CD14-positive monocyte (primary cell): ENCODE results near the gene UGT1A6. TPM values are rescaled to one million over a fixed set of nuclear protein-coding genes. Genes with fewer than 3 reads are reported as not detected.

Source experiments
- DNase-seq, 3 donors: peaks; one replicate each; pipeline ENCODE4 v3.0.0-alpha.2; 2011 to 2022
- H2AFZ ChIP-seq: 2 replicates; pipeline ENCODE4 v1.6.0; 2012; ENCODE audit warnings: mild to moderate bottlenecking, low read depth, low read length, inconsistent platforms; ENCODE audit not compliant: insufficient read depth, poor library complexity, severe bottlenecking
- H3K27ac ChIP-seq, 2 donors: 1 replicate in 1 of 2; 2 replicates in 1 of 2; pipeline ENCODE4 v1.5.1; 2012 to 2013; ENCODE audit warnings: low read length in 2 of 2, control low read depth in 1 of 2, inconsistent platforms in 1 of 2, low read depth in 1 of 2, mild to moderate bottlenecking in 1 of 2
- H3K27me3 ChIP-seq, 2 donors: one replicate each; pipeline versions ENCODE4 v1.6.0 to v1.6.1; 2011 to 2013; ENCODE audit warnings: low read length in 2 of 2; ENCODE audit not compliant: control insufficient read depth in 2 of 2, insufficient read depth in 2 of 2
- H3K36me3 ChIP-seq, 2 donors: replicated peaks in 1 of 2; 1 replicate in 1 of 2; 2 replicates in 1 of 2; pipeline versions ENCODE4 v1.5.1 to v1.6.1; 2012 to 2013; ENCODE audit warnings: low read length in 2 of 2, control low read depth in 1 of 2, inconsistent platforms in 1 of 2, mild to moderate bottlenecking in 1 of 2; ENCODE audit not compliant: insufficient read depth in 2 of 2, control insufficient read depth in 1 of 2
- H3K4me1 ChIP-seq, 2 donors: 1 replicate in 1 of 2; 2 replicates in 1 of 2; pipeline versions ENCODE4 v1.5.1 to v1.6.1; 2012 to 2013; ENCODE audit warnings: low read length in 2 of 2, control low read depth in 1 of 2, inconsistent platforms in 1 of 2, mild to moderate bottlenecking in 1 of 2, moderate library complexity in 1 of 2; ENCODE audit not compliant: insufficient read depth in 2 of 2, control insufficient read depth in 1 of 2
- H3K4me2 ChIP-seq: replicated peaks from 2 replicates; pipeline ENCODE3; 2012; ENCODE audit warnings: low read length, moderate library complexity, mild to moderate bottlenecking; ENCODE audit not compliant: poor library complexity, severe bottlenecking; ENCODE audit errors: extremely low read depth
- H3K4me3 ChIP-seq, 3 experiments: fragments of 200-600 bp in 1 of 3; sonication (generic) in 1 of 3; replicated peaks in 1 of 3; 1 replicate in 2 of 3; 2 replicates in 1 of 3; pipeline ENCODE4 v1.5.1; 2011 to 2013; ENCODE audit warnings: low read length in 3 of 3, mild to moderate bottlenecking in 3 of 3, control low read depth in 2 of 3, low read depth in 2 of 3, inconsistent platforms in 1 of 3, moderate library complexity in 1 of 3
- H3K79me2 ChIP-seq: 2 replicates; pipeline ENCODE4 v1.6.0; 2012; ENCODE audit warnings: mild to moderate bottlenecking, control low read depth, inconsistent platforms, low read length, moderate library complexity; ENCODE audit not compliant: insufficient read depth
- H3K9ac ChIP-seq: 2 replicates; pipeline ENCODE4 v1.6.0; 2017; ENCODE audit warnings: low read length, mild to moderate bottlenecking; ENCODE audit not compliant: insufficient read depth, poor library complexity, severe bottlenecking
- H3K9me3 ChIP-seq, 2 donors: replicated peaks in 1 of 2; 1 replicate in 1 of 2; 2 replicates in 1 of 2; pipeline versions ENCODE4 v1.5.1 to v1.6.1; 2012 to 2013; ENCODE audit warnings: low read length in 2 of 2, control low read depth in 1 of 2; ENCODE audit not compliant: control insufficient read depth in 1 of 2, insufficient read depth in 1 of 2
- H4K20me1 ChIP-seq: 2 replicates; pipeline ENCODE4 v1.6.0; 2012; ENCODE audit warnings: mild to moderate bottlenecking, low read length, control low read depth, moderate library complexity; ENCODE audit not compliant: insufficient read depth
- H3K27ac Mint-ChIP-seq, 7 donors: one replicate each; pipeline ENCODE4 v1.8.0; 2020; ENCODE audit warnings: mild to moderate bottlenecking in 7 of 7, mixed read lengths in 7 of 7, moderate library complexity in 6 of 7, inconsistent platforms in 2 of 7
- H3K27me3 Mint-ChIP-seq, 3 donors: one replicate each; pipeline ENCODE4 v1.8.0; 2021 to 2022; ENCODE audit warnings: low read depth in 3 of 3, mild to moderate bottlenecking in 3 of 3, mixed read lengths in 3 of 3, moderate library complexity in 3 of 3, inconsistent platforms in 1 of 3
- H3K36me3 Mint-ChIP-seq, 2 donors: one replicate each; pipeline ENCODE4 v1.8.0; 2020; ENCODE audit warnings: mixed read lengths in 2 of 2, inconsistent platforms in 1 of 2, mild to moderate bottlenecking in 1 of 2
- H3K4me1 Mint-ChIP-seq: one replicate; pipeline ENCODE4 v1.8.0; 2020; ENCODE audit warnings: mild to moderate bottlenecking, mixed read lengths
- H3K4me3 Mint-ChIP-seq, 2 donors: one replicate each; pipeline ENCODE4 v1.8.0; 2020; ENCODE audit warnings: mild to moderate bottlenecking in 2 of 2, mixed read lengths in 2 of 2, moderate library complexity in 1 of 2
- H3K9me3 Mint-ChIP-seq, 7 donors: one replicate each; pipeline ENCODE4 v1.8.0; 2020 to 2022; ENCODE audit warnings: mixed read lengths in 7 of 7, mild to moderate bottlenecking in 6 of 7, moderate library complexity in 6 of 7, inconsistent platforms in 2 of 7
- WGBS: methylation state at CpG from one replicate; pipeline ENCODE4 v1.1.5; 2013; ENCODE audit warnings: missing lambda C conversion rate; ENCODE audit not compliant: insufficient coverage; 5-methylcytosine and 5-hydroxymethylcytosine counted together
- intact Hi-C, 2 donors: fragments of 100-400 bp; cut with micrococcal nuclease; formaldehyde crosslinking; loops; one replicate each; pipeline versions ENCODE4 v1.15.0 to v1.15.1; 2023
- polyA plus RNA-seq, 3 donors: library from polyadenylated mRNA; depleted of rRNA in 1 of 3; unstranded in 2 of 3; stranded (reverse) in 1 of 3; fragments of 300-500 nt in 2 of 3; fragments of >200 nt in 1 of 3; fragmentation: Illumina TruSeq in 2 of 3; gene quantifications; 1 replicate in 2 of 3; 2 replicates in 1 of 3; pipeline ENCODE4 v1.2.3, GENCODE V29; 2012 to 2021
- TF ChIP-seq, protein P1 (sequence below): fragments of 200-600 bp; IDR thresholded peaks from one replicate; pipeline ENCODE4 v1.8.0; 2022; ENCODE audit warnings: antibody characterized with exemption, mild to moderate bottlenecking

The UGT1A6 gene
- polyA plus RNA-seq, 3 donors: not detected

DNA sequence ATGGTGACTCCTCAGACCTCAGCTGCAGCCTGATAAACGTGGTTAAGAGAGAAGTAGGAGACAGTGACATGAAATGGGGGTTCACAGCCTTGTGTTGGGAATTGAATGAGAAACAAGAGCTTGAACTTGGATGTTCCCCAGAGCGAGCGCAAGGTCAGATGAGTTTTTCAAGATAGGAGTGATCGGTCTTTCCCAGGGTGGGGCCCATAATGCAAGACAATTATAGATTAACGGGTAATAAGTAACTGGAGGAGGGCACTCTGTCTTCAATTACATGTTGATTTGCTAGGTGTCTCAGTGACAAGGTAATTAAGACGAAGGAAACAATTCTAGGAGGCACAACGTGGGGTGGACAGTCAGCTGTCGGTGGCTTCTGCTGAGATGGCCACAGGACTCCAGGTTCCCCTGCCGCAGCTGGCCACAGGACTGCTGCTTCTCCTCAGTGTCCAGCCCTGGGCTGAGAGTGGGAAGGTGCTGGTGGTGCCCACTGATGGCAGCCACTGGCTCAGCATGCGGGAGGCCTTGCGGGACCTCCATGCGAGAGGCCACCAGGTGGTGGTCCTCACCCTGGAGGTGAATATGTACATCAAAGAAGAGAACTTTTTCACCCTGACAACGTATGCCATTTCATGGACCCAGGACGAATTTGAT lies 20.0 kb downstream of the UGT1A6 start, which contains the start of gene UGT1A5:
TSS of gene UGT1A5 (plus strand) at position 297 of the 651 bp plus-strand sequence. CDS start at position 382, 85 bp downstream.
- Mint-ChIP-seq H3K9me3 (peaks cover 0 to 2% (median 0%) of the 10 kb centered on the region in 7 donors), H3K27ac (no peak within 1 kb of the TSS), H3K27me3 (peaks cover 2 to 8% (median 8%) of the 10 kb centered on the region in 3 donors), H3K4me1 (no peaks in the 10 kb centered on the region), H3K4me3 (no peak within 1 kb of the TSS), H3K36me3 (no peaks in the 10 kb centered on the region)
- Histone ChIP-seq H3K4me3 (no peak within 1 kb of the TSS), H2AFZ (no peak within 1 kb of the TSS), H4K20me1 (no peaks in the 10 kb centered on the region), H3K4me2 (no peak within 1 kb of the TSS), H3K9ac (no peak within 1 kb of the TSS), H3K36me3 (no peaks in the 10 kb centered on the region), H3K79me2 (no peaks in the 10 kb centered on the region), H3K27ac (no peak within 1 kb of the TSS), H3K9me3 (no peaks in the 10 kb centered on the region), H3K27me3 (no peaks in the 10 kb centered on the region), H3K4me1 (no peaks in the 10 kb centered on the region)
- WGBS: 90% methylated on average over 14 of the region's 14 CpGs
- DNase-seq: no peak
- TF ChIP-seq, protein P1, sequence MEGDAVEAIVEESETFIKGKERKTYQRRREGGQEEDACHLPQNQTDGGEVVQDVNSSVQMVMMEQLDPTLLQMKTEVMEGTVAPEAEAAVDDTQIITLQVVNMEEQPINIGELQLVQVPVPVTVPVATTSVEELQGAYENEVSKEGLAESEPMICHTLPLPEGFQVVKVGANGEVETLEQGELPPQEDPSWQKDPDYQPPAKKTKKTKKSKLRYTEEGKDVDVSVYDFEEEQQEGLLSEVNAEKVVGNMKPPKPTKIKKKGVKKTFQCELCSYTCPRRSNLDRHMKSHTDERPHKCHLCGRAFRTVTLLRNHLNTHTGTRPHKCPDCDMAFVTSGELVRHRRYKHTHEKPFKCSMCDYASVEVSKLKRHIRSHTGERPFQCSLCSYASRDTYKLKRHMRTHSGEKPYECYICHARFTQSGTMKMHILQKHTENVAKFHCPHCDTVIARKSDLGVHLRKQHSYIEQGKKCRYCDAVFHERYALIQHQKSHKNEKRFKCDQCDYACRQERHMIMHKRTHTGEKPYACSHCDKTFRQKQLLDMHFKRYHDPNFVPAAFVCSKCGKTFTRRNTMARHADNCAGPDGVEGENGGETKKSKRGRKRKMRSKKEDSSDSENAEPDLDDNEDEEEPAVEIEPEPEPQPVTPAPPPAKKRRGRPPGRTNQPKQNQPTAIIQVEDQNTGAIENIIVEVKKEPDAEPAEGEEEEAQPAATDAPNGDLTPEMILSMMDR: no peak
- intact Hi-C loops: no loop called here

DNA sequence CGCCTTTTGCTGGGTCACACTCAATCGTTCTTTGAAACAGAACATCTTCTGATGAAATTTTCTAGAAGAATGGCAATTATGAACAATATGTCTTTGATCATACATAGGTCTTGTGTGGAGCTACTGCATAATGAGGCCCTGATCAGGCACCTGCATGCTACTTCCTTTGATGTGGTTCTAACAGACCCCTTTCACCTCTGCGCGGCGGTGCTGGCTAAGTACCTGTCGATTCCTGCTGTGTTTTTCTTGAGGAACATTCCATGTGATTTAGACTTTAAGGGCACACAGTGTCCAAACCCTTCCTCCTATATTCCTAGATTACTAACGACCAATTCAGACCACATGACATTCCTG lies 20.5 kb downstream of the UGT1A6 start:
- Histone ChIP-seq H3K27me3 (no peaks in the 10 kb centered on the region), H3K36me3 (no peaks in the 10 kb centered on the region), H3K4me2 (no peak overlapping the region), H2AFZ (no peak overlapping the region), H3K79me2 (no peaks in the 10 kb centered on the region), H3K27ac (no peak overlapping the region), H3K9ac (no peak overlapping the region), H4K20me1 (no peaks in the 10 kb centered on the region), H3K4me1 (no peaks in the 10 kb centered on the region), H3K9me3 (no peaks in the 10 kb centered on the region), H3K4me3 (no peak overlapping the region)
- Mint-ChIP-seq H3K27ac (no peak overlapping the region), H3K36me3 (no peaks in the 10 kb centered on the region), H3K9me3 (peaks cover 0 to 2% (median 0%) of the 10 kb centered on the region in 7 donors), H3K27me3 (peaks cover 2 to 8% (median 8%) of the 10 kb centered on the region in 3 donors), H3K4me3 (no peak overlapping the region), H3K4me1 (no peaks in the 10 kb centered on the region)
- TF ChIP-seq, protein P1: no peak
- no peak for DNase-seq
- intact Hi-C loops: no loop called here
- 100% methylated on average over 2 of the region's 7 CpGs for WGBS
